Esophagus muscularis mucosa (tissue), 3 donors: ENCODE data around the gene CRYAB.

Source experiments
- POLR2A ChIP-seq: fragments of 450-650 bp; IDR thresholded peaks from one replicate; pipeline ENCODE4 v1.6.1; 2017; ENCODE audit warnings: antibody characterized with exemption, moderate library complexity, mild to moderate bottlenecking, low read depth
- POLR2AphosphoS5 ChIP-seq, 2 donors: sonication (generic); formaldehyde crosslinking; IDR thresholded peaks; one replicate each; pipeline ENCODE4 v1.6.1; 2017; ENCODE audit warnings: antibody characterized with exemption in 2 of 2
- TF ChIP-seq, protein P1 (sequence below), 3 experiments: fragments of 200-600 bp in 2 of 3; fragments of 450-650 bp in 1 of 3; sonication (generic) in 2 of 3; IDR thresholded peaks; one replicate each; pipeline ENCODE4 v1.5.1; 2017 to 2019; ENCODE audit warnings: antibody characterized with exemption in 3 of 3, mild to moderate bottlenecking in 2 of 3, moderate library complexity in 1 of 3

DNA sequence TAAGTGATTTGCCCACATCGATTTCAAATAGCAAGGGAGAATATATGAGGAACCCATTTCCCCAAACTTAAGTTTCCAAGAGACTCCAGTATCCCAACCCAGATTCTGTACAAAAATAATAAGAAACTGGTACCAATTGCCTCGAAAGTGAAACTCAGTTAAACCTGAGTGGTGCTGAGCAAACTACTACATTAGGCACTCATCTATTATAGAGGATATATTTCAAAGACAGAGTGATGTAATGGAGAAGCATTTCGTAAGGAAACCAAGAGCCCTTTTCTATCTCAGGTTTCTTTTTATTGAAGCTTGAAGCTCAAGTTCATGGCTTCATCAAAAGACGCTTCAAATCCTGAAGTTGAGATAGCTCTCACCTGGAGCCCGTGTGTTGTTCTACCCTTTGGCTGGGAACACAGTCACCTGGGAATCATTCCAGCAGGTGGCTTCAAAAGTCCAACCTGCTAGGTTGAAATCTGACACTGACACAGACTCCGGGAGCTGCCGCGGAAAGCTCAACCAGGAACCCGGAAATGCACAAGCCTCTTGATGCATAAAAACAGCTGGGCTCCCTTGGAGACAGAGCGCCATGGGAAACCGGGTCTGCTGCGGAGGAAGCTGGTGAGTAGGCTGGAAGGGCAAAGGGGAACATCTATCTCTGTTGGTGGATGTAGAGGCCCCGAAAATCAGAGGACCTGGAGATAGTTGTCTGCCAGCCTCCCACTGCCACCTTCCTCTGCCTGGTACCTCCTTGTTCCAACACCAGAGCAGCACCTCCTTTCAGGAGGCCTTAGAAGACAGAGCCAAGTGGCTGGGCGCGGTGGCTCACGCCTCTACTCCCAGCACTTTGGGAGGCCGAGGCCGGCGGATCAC lies 7.1 kb upstream of the CRYAB start, which contains the start of gene C11orf52:
- TF ChIP-seq, protein P1, sequence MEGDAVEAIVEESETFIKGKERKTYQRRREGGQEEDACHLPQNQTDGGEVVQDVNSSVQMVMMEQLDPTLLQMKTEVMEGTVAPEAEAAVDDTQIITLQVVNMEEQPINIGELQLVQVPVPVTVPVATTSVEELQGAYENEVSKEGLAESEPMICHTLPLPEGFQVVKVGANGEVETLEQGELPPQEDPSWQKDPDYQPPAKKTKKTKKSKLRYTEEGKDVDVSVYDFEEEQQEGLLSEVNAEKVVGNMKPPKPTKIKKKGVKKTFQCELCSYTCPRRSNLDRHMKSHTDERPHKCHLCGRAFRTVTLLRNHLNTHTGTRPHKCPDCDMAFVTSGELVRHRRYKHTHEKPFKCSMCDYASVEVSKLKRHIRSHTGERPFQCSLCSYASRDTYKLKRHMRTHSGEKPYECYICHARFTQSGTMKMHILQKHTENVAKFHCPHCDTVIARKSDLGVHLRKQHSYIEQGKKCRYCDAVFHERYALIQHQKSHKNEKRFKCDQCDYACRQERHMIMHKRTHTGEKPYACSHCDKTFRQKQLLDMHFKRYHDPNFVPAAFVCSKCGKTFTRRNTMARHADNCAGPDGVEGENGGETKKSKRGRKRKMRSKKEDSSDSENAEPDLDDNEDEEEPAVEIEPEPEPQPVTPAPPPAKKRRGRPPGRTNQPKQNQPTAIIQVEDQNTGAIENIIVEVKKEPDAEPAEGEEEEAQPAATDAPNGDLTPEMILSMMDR (IDR thresholded peaks at IDR 0.05), result no peak
- no peak for TF ChIP-seq POLR2A
- no peak for TF ChIP-seq POLR2AphosphoS5 (IDR thresholded peaks at IDR 0.05)
